ENCODE measurements around the gene SUN3. TPM values are rescaled to one million over a fixed set of nuclear protein-coding genes. Genes with fewer than 3 reads are reported as not detected.

Gene SUN3
- total and polyA plus RNA-seq, 10 of the 15 experiments (the other 5 are each of a cell fraction or from before 2014, with no cell fraction given): 0.29 to 0.48 TPM; not detected in 8

DNA sequence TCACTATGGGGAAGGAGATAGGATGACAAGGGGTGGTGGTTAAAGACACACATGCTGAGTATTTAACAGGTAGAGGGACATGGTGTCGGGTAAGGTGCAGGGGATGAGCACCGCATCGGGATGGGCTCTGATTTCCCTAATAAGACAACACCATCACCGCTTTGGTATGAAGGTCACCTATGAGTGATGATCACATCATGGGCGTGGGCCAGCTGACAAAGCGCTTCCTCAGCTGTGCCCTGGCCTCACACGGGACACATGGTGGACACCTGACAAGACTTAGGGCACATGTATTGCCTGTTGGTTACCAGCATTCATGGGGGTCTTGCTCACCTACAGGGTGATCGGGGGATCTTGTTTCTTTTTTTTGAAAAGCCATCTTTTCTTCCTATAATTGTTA is 19.2 kb upstream of the SUN3 start:
- RAD21 ChIA-PET (ENCODE audit: unreplicated experiment): no interaction called here
- SMC1A ChIA-PET (ENCODE audit: uncharacterized antibody, unreplicated experiment): interaction anchor here (0.6 kb wide), 1 partner anchor 206 kb away, joined by 3 read pairs; no protein-coding TSS in a partner anchor
- 82% methylated on average over 8 of the region's 8 CpGs for WGBS (ENCODE audit: insufficient coverage, insufficient replicate concordance, low lambda C conversion rate, missing lambda C conversion rate)
- Histone ChIP-seq H3K36me3 (ENCODE audit: control insufficient read depth in 2 of 2, insufficient read depth in 2 of 2, low read length in 1 of 2) (no peaks in the 10 kb centered on the region), H3K4me1 (ENCODE audit: control insufficient read depth, insufficient read depth, low read length) (no peaks in the 10 kb centered on the region), H3K9ac (ENCODE audit: control insufficient read depth, insufficient read depth, low read length) (no peak overlapping the region), H3K9me3 (replicated peaks; ENCODE audit: control insufficient read depth, insufficient read depth, low read length) (no peaks in the 10 kb centered on the region), H2AFZ (ENCODE audit: control insufficient read depth, low read depth, low read length) (no peak overlapping the region), H3K27me3 (replicated peaks in 1 of 2; ENCODE audit: control insufficient read depth in 2 of 2, insufficient read depth in 2 of 2, low read length in 1 of 2) (peaks cover 0 to 1% of the 10 kb centered on the region in 2 experiments; a peak in 1 of 4 replicates), H3K79me2 (ENCODE audit: control insufficient read depth, insufficient read depth, low read length) (no peaks in the 10 kb centered on the region), H3K4me2 (ENCODE audit: control insufficient read depth, insufficient read depth) (no peak overlapping the region), H3K27ac (ENCODE audit: control insufficient read depth, insufficient read depth) (no peak overlapping the region), H3K4me3 (no peak overlapping the region), H4K20me1 (ENCODE audit: control insufficient read depth, insufficient read depth) (no peaks in the 10 kb centered on the region)
- no peak for TF ChIP-seq FOXK2 (IDR thresholded peaks at IDR 0.05)
- no peak for TF ChIP-seq SREBF2 (IDR thresholded peaks at IDR 0.05; ENCODE audit: low read length)
- no peak for TF ChIP-seq ZNF217 (IDR thresholded peaks at IDR 0.05)
- no peak for TF ChIP-seq IRF4 (IDR thresholded peaks at IDR 0.05; ENCODE audit: low read depth, low read length)
- TF ChIP-seq TARDBP (IDR thresholded peaks at IDR 0.05; ENCODE audit: borderline replicate concordance): no peak
- no peak for TF ChIP-seq MYC (IDR thresholded peaks at IDR 0.05; ENCODE audit: insufficient read depth, insufficient read length, insufficient replicate concordance, low read length, severe bottlenecking)
- no peak for TF ChIP-seq SUPT20H (IDR thresholded peaks at IDR 0.05; ENCODE audit: borderline replicate concordance, control insufficient read depth, low read depth, low read length)
- TF ChIP-seq NR2C1 (IDR thresholded peaks at IDR 0.05): no peak
- TF ChIP-seq, protein P1, sequence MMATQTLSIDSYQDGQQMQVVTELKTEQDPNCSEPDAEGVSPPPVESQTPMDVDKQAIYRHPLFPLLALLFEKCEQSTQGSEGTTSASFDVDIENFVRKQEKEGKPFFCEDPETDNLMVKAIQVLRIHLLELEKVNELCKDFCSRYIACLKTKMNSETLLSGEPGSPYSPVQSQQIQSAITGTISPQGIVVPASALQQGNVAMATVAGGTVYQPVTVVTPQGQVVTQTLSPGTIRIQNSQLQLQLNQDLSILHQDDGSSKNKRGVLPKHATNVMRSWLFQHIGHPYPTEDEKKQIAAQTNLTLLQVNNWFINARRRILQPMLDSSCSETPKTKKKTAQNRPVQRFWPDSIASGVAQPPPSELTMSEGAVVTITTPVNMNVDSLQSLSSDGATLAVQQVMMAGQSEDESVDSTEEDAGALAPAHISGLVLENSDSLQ (IDR thresholded peaks at IDR 0.05): no peak
- TF ChIP-seq, protein P2, sequence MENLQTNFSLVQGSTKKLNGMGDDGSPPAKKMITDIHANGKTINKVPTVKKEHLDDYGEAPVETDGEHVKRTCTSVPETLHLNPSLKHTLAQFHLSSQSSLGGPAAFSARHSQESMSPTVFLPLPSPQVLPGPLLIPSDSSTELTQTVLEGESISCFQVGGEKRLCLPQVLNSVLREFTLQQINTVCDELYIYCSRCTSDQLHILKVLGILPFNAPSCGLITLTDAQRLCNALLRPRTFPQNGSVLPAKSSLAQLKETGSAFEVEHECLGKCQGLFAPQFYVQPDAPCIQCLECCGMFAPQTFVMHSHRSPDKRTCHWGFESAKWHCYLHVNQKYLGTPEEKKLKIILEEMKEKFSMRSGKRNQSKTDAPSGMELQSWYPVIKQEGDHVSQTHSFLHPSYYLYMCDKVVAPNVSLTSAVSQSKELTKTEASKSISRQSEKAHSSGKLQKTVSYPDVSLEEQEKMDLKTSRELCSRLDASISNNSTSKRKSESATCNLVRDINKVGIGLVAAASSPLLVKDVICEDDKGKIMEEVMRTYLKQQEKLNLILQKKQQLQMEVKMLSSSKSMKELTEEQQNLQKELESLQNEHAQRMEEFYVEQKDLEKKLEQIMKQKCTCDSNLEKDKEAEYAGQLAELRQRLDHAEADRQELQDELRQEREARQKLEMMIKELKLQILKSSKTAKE (IDR thresholded peaks at IDR 0.05; ENCODE audit: low read depth, poor library complexity, severe bottlenecking): no peak
- no peak for TF ChIP-seq DPF2 (IDR thresholded peaks at IDR 0.05)
- TF ChIP-seq, protein P3, sequence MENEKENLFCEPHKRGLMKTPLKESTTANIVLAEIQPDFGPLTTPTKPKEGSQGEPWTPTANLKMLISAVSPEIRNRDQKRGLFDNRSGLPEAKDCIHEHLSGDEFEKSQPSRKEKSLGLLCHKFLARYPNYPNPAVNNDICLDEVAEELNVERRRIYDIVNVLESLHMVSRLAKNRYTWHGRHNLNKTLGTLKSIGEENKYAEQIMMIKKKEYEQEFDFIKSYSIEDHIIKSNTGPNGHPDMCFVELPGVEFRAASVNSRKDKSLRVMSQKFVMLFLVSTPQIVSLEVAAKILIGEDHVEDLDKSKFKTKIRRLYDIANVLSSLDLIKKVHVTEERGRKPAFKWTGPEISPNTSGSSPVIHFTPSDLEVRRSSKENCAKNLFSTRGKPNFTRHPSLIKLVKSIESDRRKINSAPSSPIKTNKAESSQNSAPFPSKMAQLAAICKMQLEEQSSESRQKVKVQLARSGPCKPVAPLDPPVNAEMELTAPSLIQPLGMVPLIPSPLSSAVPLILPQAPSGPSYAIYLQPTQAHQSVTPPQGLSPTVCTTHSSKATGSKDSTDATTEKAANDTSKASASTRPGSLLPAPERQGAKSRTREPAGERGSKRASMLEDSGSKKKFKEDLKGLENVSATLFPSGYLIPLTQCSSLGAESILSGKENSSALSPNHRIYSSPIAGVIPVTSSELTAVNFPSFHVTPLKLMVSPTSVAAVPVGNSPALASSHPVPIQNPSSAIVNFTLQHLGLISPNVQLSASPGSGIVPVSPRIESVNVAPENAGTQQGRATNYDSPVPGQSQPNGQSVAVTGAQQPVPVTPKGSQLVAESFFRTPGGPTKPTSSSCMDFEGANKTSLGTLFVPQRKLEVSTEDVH (IDR thresholded peaks at IDR 0.05; ENCODE audit: low read depth, partially characterized antibody): no peak
- TF ChIP-seq GABPA (IDR thresholded peaks at IDR 0.05; ENCODE audit: low read depth): no peak
- TF ChIP-seq, protein P4, sequence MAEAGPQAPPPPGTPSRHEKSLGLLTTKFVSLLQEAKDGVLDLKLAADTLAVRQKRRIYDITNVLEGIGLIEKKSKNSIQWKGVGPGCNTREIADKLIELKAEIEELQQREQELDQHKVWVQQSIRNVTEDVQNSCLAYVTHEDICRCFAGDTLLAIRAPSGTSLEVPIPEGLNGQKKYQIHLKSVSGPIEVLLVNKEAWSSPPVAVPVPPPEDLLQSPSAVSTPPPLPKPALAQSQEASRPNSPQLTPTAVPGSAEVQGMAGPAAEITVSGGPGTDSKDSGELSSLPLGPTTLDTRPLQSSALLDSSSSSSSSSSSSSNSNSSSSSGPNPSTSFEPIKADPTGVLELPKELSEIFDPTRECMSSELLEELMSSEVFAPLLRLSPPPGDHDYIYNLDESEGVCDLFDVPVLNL (IDR thresholded peaks at IDR 0.05; ENCODE audit: low read depth, low read length): no peak
- intact Hi-C loops (cut with micrococcal nuclease; ENCODE audit: unreplicated experiment): no loop called here
- ATAC-seq (no peak), DNase-seq (ENCODE audit: low read depth, low spot score) (no peak), FAIRE-seq (no peak)
- POLR2A ChIA-PET: no interaction called here
- BruUV-seq (replicated peaks): no TSS peak
- in situ Hi-C loops (cut with MboI): no loop called here
- CTCF ChIA-PET: interaction anchor here (1.2 kb wide), 1 partner anchor 103 kb away, joined by 3 read pairs; no protein-coding TSS in a partner anchor

Measured in GM12878 (cell line).